Mucosa of stomach (tissue), 1 donor: ENCODE results near the gene RFTN2.
"Not testable (repeated sequence)": the region's sequence is repeated elsewhere in the genome, so short reads cannot be mapped to it uniquely, and the experiment has no call there.

Experiments
- H3K27me3 ChIP-seq: one replicate; pipeline ENCODE4 v1.7.0; 2013; ENCODE audit warnings: mild to moderate bottlenecking, low read length; ENCODE audit not compliant: control insufficient read depth, insufficient read depth
- H3K36me3 ChIP-seq: one replicate; pipeline ENCODE4 v1.7.0; 2013; ENCODE audit warnings: low read length; ENCODE audit not compliant: control insufficient read depth, insufficient read depth
- H3K4me1 ChIP-seq: one replicate; pipeline ENCODE4 v1.7.0; 2013; ENCODE audit warnings: mild to moderate bottlenecking, low read length; ENCODE audit not compliant: control insufficient read depth, insufficient read depth
- H3K4me3 ChIP-seq: one replicate; pipeline ENCODE4 v1.7.0; 2013; ENCODE audit warnings: low read length
- H3K9ac ChIP-seq: one replicate; pipeline ENCODE4 v1.7.0; 2013; ENCODE audit warnings: mild to moderate bottlenecking, low read length, moderate library complexity
- H3K9me3 ChIP-seq: one replicate; pipeline ENCODE4 v1.7.0; 2013; ENCODE audit warnings: mild to moderate bottlenecking, low read length, moderate library complexity; ENCODE audit not compliant: control insufficient read depth
- donor health status: Pancreatic carcinoma.

Gene RFTN2

GRCh38 chr2:197672371-197672893 is 3.0 kb downstream of the RFTN2 start:
- peaks cover 5% of the 10 kb centered on the region for H3K4me1 ChIP-seq
- no peak overlapping the region for H3K4me3 ChIP-seq
- no peaks in the 10 kb centered on the region for H3K9me3 ChIP-seq
- H3K27me3 ChIP-seq = no peaks in the 10 kb centered on the region
- no peaks in the 10 kb centered on the region for H3K36me3 ChIP-seq
- no peak overlapping the region for H3K9ac ChIP-seq

- Histone ChIP-seq H3K9ac (no peak overlapping the region), H3K9me3 (no peaks in the 10 kb centered on the region), H3K36me3 (no peaks in the 10 kb centered on the region), H3K4me3 (no peak overlapping the region), H3K27me3 (no peaks in the 10 kb centered on the region), H3K4me1 (no peaks in the 10 kb centered on the region)
These were observed 6.3 kb downstream of the RFTN2 start for GRCh38 chr2:197669077-197669476.

DNA sequence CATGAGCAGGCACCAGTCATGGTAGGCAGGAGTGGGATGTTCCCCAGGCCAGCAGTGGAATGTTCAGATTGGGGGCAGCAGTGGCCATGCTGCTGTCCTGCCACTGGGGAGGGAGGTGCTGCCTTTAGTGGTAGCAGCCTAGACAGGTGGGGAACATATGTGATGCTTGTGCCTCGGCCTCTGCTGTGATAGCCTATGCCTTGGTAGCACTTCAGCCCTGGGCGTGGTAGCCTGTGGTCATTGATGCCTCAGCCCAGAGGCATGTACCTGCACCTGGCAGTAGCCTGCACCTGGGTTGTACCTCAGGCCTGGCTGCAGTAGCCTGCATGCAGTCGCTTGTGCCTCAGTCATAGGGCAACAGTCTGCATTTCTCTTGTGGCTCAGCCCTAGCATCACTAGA is 7.1 kb downstream of the RFTN2 start:
- Histone ChIP-seq H3K36me3 (no peaks in the 10 kb centered on the region), H3K9me3 (no peaks in the 10 kb centered on the region)

GRCh38 chr2:197666277-197666676 is 9.1 kb downstream of the RFTN2 start:
- Histone ChIP-seq H3K4me1 (no peaks in the 10 kb centered on the region), H3K9me3 (no peaks in the 10 kb centered on the region), H3K4me3 (no peak overlapping the region), H3K27me3 (no peaks in the 10 kb centered on the region), H3K9ac (no peak overlapping the region), H3K36me3 (no peaks in the 10 kb centered on the region)

More for the DNA sequence above, 7.1 kb downstream of the RFTN2 start:
- Histone ChIP-seq H3K27me3 (no peaks in the 10 kb centered on the region), H3K4me3 (no peak overlapping the region), H3K4me1 (no peaks in the 10 kb centered on the region), H3K9ac (no peak overlapping the region)

DNA sequence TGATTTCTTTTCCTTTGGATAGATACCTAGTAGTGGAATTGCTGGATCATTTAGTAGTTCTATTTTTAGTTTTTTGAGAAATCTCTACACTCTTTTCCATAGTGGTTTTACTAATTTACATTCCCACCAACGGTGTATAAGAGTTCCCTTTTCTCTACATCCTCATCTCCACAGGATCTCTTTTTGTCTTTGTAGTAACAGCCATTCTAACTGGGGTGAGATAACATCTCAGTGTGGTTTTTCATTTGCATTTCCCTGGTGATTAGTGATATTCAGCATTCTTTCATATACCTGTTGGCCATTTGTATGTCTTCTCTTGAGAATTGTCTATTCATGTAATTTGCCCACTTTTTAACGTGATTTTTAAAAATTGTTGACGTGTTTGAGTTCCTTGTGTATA is 13.8 kb downstream of the RFTN2 start:
- Histone ChIP-seq H3K9me3 (no peaks in the 10 kb centered on the region), H3K4me1 (no peaks in the 10 kb centered on the region), H3K27me3 (no peaks in the 10 kb centered on the region)

DNA sequence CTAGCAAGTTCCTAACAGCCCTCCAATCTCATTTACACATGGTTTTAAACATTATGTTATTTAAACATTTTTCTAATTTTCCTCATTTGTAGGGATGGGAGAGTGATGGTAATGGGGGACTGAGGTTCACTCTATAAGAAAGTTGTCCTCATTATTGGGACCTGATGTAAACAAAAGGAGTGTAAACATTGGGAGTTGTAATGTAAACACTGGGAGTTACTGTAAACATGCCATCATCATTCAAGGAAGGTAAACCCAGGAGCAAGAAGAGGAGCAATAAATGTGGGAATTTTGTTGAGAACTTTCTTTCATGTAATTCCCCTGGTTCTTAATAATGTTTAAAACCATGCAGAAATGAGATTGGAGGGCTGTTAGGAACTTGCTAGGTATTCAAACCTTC is 17.8 kb downstream of the RFTN2 start:
- Histone ChIP-seq H3K9me3 (no peaks in the 10 kb centered on the region), H3K4me1 (no peaks in the 10 kb centered on the region), H3K4me3 (no peak overlapping the region), H3K27me3 (no peaks in the 10 kb centered on the region), H3K36me3 (no peaks in the 10 kb centered on the region), H3K9ac (no peak overlapping the region)

More for the DNA sequence above, 13.8 kb downstream of the RFTN2 start:
- H3K36me3 ChIP-seq = no peaks in the 10 kb centered on the region
- no peak overlapping the region for H3K9ac ChIP-seq
- H3K4me3 ChIP-seq = no peak overlapping the region

GRCh38 chr2:197647961-197648690 is 27.3 kb downstream of the RFTN2 start:
- Histone ChIP-seq H3K9me3 (no peaks in the 10 kb centered on the region), H3K4me3 (no peak overlapping the region), H3K4me1 (no peaks in the 10 kb centered on the region), H3K36me3 (no peaks in the 10 kb centered on the region), H3K9ac (no peak overlapping the region), H3K27me3 (no peaks in the 10 kb centered on the region)

DNA sequence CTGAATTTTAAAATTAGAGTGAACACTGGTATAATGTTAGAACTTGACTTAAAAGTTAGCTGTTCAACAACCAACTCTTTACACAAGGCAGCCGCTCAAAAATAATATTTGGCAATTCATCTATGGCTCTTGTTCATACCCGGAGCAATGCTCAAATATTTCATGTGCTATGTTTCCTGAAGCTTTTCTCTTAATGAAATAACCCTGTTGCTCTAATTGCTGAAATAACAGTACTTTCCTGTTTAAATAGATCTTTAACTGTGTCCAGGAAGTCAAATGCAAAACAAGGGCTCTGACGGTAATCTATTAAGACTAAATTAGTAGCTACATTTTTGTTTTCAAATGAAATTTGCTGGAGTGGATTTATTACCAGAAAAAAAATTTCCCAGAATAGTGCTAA is 33.7 kb downstream of the RFTN2 start:
- no peaks in the 10 kb centered on the region for H3K36me3 ChIP-seq
- H3K27me3 ChIP-seq = no peaks in the 10 kb centered on the region
- no peak overlapping the region for H3K9ac ChIP-seq
- no peak overlapping the region for H3K4me3 ChIP-seq
- H3K9me3 ChIP-seq = no peaks in the 10 kb centered on the region
- H3K4me1 ChIP-seq = no peaks in the 10 kb centered on the region

- not testable (repeated sequence) for H3K9me3 ChIP-seq, H3K27me3 ChIP-seq, H3K9ac ChIP-seq, H3K36me3 ChIP-seq, H3K4me1 ChIP-seq, H3K4me3 ChIP-seq
These were observed 34.7 kb downstream of the RFTN2 start for GRCh38 chr2:197640571-197641122.

- no peaks in the 10 kb centered on the region for H3K4me1 ChIP-seq
- H3K27me3 ChIP-seq = no peaks in the 10 kb centered on the region
- H3K9me3 ChIP-seq = no peaks in the 10 kb centered on the region
- H3K36me3 ChIP-seq = no peaks in the 10 kb centered on the region
- no peak overlapping the region for H3K4me3 ChIP-seq
- no peak overlapping the region for H3K9ac ChIP-seq
These were observed 42.2 kb downstream of the RFTN2 start for GRCh38 chr2:197633109-197633657.

- Histone ChIP-seq H3K36me3 (no peaks in the 10 kb centered on the region), H3K27me3 (no peaks in the 10 kb centered on the region), H3K9ac (no peak overlapping the region), H3K9me3 (no peaks in the 10 kb centered on the region), H3K4me1 (no peaks in the 10 kb centered on the region), H3K4me3 (no peak overlapping the region)
These were observed 47.3 kb downstream of the RFTN2 start for GRCh38 chr2:197628043-197628500.

- Histone ChIP-seq H3K9ac (no peak overlapping the region), H3K27me3 (no peaks in the 10 kb centered on the region)
These were observed 48.3 kb downstream of the RFTN2 start for GRCh38 chr2:197626965-197627625.

More at GRCh38 chr2:197626965-197627625, 48.3 kb downstream of the RFTN2 start:
- Histone ChIP-seq H3K36me3 (no peaks in the 10 kb centered on the region), H3K4me3 (no peak overlapping the region), H3K4me1 (no peaks in the 10 kb centered on the region), H3K9me3 (no peaks in the 10 kb centered on the region)
